BJ (cell line): ENCODE data around the gene SLC12A7. TPM values are rescaled to one million over a fixed set of nuclear protein-coding genes. Genes with fewer than 3 reads are reported as not detected.
"Not testable (repeated sequence)": the region's sequence is repeated elsewhere in the genome, so short reads cannot be mapped to it uniquely, and the experiment has no call there.

ENCODE experiments used
- CTCF ChIA-PET: fragments of 350-600 bp; formaldehyde crosslinking; extraction: SDS; loops from one replicate; lab custom pipeline; 2021; ENCODE audit warnings: antibody characterized with exemption, inconsistent platforms; lab: Yijun Ruan, JAX
- POLR2A ChIA-PET: fragments of 300-600 bp; sonication (Branson Sonifier 250); formaldehyde crosslinking; extraction: SDS; loops from one replicate; lab custom pipeline; 2021; ENCODE audit warnings: antibody characterized with exemption; lab: Charles Lee
- DNase-seq: peaks from one replicate; pipeline ENCODE4 v3.0.0-alpha.2; 2011; ENCODE audit warnings: low read depth
- H3K27me3 ChIP-seq: 2 replicates; pipeline ENCODE4 v1.6.0; 2011; ENCODE audit warnings: low read length; ENCODE audit not compliant: control insufficient read depth, insufficient read depth
- H3K36me3 ChIP-seq: 2 replicates; pipeline ENCODE4 v1.5.1; 2011; ENCODE audit warnings: low read length; ENCODE audit not compliant: control insufficient read depth, insufficient read depth
- H3K4me3 ChIP-seq: 2 replicates; pipeline ENCODE4 v1.5.1; 2011; ENCODE audit warnings: low read depth, mild to moderate bottlenecking, control low read depth, low read length
- CTCF ChIP-seq: IDR thresholded peaks from 2 replicates; pipeline ENCODE4 v1.5.1; 2011; ENCODE audit warnings: low read depth, mild to moderate bottlenecking, control low read depth, inconsistent platforms, low read length, moderate library complexity; ENCODE audit not compliant: insufficient read depth
- polyA plus RNA-seq: library from polyadenylated mRNA; depleted of rRNA; stranded (reverse); fragments of >200 nt; gene quantifications from 2 replicates; pipeline ENCODE4 v1.2.3, GENCODE V29; 2011

The SLC12A7 gene
- polyA plus RNA-seq, 1 experiment, result 4.6 TPM

GRCh38 chr5:1129711-1130055, 17.8 kb upstream of the SLC12A7 start:
- CTCF ChIA-PET, result interaction anchor here (2.4 kb wide), 1 partner anchor 11 kb away, joined by 5 read pairs; no protein-coding TSS in a partner anchor
- Histone ChIP-seq H3K36me3 (no peaks in the 10 kb centered on the region), H3K27me3 (peaks cover 5% of the 10 kb centered on the region; the same call in 1 of the 2 replicates), H3K4me3 (no peak overlapping the region)
- no peak for TF ChIP-seq CTCF
- no peak for DNase-seq
- POLR2A ChIA-PET, result no interaction called here

GRCh38 chr5:1128977-1129710, 17.3 kb upstream of the SLC12A7 start:
- Histone ChIP-seq H3K36me3 (no peaks in the 10 kb centered on the region), H3K27me3 (peaks cover 10% of the 10 kb centered on the region), H3K4me3 (no peak overlapping the region)
- CTCF ChIA-PET, result interaction anchor here (2.4 kb wide), 1 partner anchor 11 kb away, joined by 5 read pairs; no protein-coding TSS in a partner anchor
- DNase-seq, result no peak
- TF ChIP-seq CTCF, result no peak
- POLR2A ChIA-PET, result no interaction called here

GRCh38 chr5:1127959-1128785, 16.3 kb upstream of the SLC12A7 start:
- no peak for TF ChIP-seq CTCF
- no peaks in the 10 kb centered on the region for H3K36me3 ChIP-seq
- ChIA-PET POLR2A (no interaction called here), CTCF (interaction anchor here (2.4 kb wide), 1 partner anchor 12 kb away, joined by 5 read pairs; no protein-coding TSS in a partner anchor)
- peaks cover 15% of the 10 kb centered on the region for H3K27me3 ChIP-seq
- DNase-seq, result no peak
- no peak overlapping the region for H3K4me3 ChIP-seq

- POLR2A ChIA-PET, H3K4me3 ChIP-seq, DNase-seq, H3K36me3 ChIP-seq: not testable (repeated sequence)
- CTCF ChIA-PET, result interaction anchor here (0.7 to 1.8 kb wide), 3 partner anchors 15 to 204 kb away, joined by 3 to 5 read pairs (median 3); no protein-coding TSS in a partner anchor
- peaks cover 14% of the 10 kb centered on the region for H3K27me3 ChIP-seq
Observed at GRCh38 chr5:1125695-1126094, 13.8 kb upstream of the SLC12A7 start.

GRCh38 chr5:1125030-1125357, 13.1 kb upstream of the SLC12A7 start:
- H3K27me3 ChIP-seq, result peaks cover 14% of the 10 kb centered on the region
- H3K4me3 ChIP-seq, result no peak overlapping the region
- ChIA-PET POLR2A (no interaction called here), CTCF (interaction anchor here (0.8 to 1.7 kb wide), 5 partner anchors 8 to 169 kb away, joined by 3 to 6 read pairs (median 3); no protein-coding TSS in a partner anchor)
- no peak for TF ChIP-seq CTCF
- no peaks in the 10 kb centered on the region for H3K36me3 ChIP-seq
- DNase-seq, result peak; percentile 30
